ENCODE data around the gene KDM4B.

DNA sequence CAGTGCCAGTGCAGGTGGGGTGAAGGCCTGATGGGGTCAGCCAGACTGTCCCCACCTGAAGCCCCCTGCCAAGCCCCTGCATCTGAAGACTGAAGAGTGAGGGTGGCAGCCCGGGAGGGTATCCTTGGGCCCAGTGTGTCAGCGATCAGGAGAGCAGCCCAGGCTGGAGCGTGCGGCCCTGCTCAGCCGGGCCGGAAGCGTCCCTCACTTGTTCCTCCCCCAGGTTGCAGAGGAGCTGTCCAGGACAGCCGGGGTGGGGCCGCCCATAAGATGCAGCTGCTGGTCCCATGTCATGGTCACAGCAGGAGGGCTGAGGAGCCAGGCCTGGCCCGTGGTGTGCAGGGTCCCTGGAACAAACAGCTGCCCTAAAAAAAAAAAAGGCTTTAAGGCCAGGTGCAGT is 55.4 kb downstream of the KDM4B start:
- no peak for TF ChIP-seq POLR2A (IDR thresholded peaks at IDR 0.05; ENCODE audit: low read length)
- TF ChIP-seq GATA1 (IDR thresholded peaks at IDR 0.05; ENCODE audit: low read depth, low read length), result no peak
